HG02623 (cell line): ENCODE data around the gene RAN.
"Not testable (repeated sequence)": the region's sequence is repeated elsewhere in the genome, so short reads cannot be mapped to it uniquely, and the experiment has no call there.

Experiments
- ATAC-seq: cut with Tn5 transposase; IDR thresholded peaks from one replicate; pipeline ENCODE4 v1.9.1; 2021; ENCODE audit warnings: moderate library complexity; ENCODE audit not compliant: unreplicated experiment

RAN gene

GRCh38 chr12:130849561-130850417 is 22.1 kb upstream of the RAN start:
- no peak for ATAC-seq

DNA sequence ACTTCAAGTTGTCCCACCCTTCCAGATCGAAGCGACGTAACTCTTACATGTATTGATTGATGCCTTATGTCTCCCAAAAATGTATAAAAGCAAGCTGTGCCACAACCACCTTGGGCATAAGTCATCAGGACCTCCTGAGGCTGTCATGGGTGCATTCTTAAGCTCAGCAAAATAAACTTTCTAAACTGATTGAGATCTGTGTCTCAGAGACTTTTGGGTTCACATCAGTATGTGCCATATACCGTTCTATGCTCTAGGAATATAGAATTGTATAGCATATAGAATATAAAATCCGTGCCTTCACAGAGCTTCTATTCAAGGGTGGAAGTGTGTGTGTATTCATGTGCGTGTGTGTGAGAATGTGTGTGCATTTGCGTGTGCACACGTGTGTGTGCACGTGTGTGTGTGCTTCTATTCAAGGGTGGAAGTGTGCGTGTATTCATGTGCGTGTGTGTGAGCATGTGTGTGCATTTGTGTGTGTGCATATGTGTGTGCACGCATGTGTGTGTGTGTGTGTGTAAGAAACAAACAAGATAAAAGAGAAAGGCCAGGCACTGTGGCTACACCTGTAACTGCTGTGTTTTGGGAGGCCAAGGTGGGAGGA is 21.3 kb upstream of the RAN start:
- ATAC-seq, result no peak

GRCh38 chr12:130856088-130856487 is 15.8 kb upstream of the RAN start:
- ATAC-seq, result no peak

- no peak for ATAC-seq
Measured at GRCh38 chr12:130858084-130858483, 13.8 kb upstream of the RAN start.

- no peak for ATAC-seq
Measured at GRCh38 chr12:130859161-130859560, 12.7 kb upstream of the RAN start.

GRCh38 chr12:130860311-130860710 is 11.6 kb upstream of the RAN start:
- ATAC-seq, result no peak

DNA sequence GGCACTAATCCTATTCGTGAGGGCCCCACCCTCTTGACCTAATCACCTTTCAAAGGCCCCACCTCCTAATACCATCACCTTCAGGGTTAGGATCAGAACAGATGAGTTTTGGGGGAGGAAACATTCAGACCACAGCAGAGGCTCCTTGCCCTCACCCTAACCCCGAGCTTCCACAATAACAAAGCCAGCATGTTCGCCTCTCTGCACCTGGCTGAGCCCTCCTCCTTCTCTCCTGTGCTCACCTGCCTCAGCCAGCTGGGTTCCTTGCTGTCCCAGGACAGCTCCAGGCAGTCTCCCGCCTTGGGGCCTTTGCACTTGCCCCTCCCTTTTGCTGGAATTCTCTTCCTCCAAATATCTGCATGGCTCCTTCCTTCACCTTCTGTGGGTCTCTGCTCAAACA is 9.7 kb upstream of the RAN start:
- no peak for ATAC-seq

DNA sequence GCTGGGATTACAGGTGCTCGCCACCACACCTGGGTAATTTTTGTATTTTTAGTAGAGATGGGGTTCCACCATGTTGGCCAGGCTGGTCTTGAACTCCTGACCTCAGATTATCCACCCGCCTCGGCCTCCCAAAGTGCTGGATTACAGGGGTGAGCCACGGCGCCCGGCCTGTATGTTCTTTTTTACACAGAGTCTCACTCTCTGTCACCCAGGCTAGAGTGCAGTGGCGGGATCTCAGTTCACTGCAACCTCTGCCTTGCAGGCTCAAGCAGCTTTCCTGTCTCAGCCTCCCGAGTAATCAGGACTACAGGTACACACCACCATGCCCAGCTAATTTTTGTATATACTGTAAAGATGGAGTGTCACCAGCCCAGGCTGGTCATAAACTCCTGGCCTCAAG is 9.1 kb upstream of the RAN start:
- not testable (repeated sequence) for ATAC-seq

DNA sequence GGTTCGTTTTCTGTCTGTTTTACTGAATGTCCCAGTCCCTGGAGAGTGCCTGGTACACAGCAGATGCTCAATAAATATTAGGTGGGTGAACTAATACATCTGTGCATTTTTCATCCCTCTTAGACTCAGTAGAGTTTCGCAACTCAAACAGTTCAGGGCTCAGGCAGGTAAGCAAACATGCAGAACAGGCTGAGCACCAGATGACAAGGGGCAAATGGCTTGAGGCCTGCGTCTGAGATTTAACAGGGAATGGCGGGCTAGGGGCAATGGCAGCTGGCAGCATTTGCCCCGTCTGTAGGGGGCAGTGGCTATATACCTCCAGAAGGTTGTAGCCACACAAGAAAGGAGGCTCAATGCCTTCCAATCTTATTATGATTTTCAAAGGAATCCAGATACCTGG is 8.6 kb upstream of the RAN start:
- no peak for ATAC-seq

- no peak for ATAC-seq
Measured at GRCh38 chr12:130868412-130868811, 3.5 kb upstream of the RAN start.

GRCh38 chr12:130870442-130871285 is 1.2 kb upstream of the RAN start:
- peak; percentile 31 for ATAC-seq

DNA sequence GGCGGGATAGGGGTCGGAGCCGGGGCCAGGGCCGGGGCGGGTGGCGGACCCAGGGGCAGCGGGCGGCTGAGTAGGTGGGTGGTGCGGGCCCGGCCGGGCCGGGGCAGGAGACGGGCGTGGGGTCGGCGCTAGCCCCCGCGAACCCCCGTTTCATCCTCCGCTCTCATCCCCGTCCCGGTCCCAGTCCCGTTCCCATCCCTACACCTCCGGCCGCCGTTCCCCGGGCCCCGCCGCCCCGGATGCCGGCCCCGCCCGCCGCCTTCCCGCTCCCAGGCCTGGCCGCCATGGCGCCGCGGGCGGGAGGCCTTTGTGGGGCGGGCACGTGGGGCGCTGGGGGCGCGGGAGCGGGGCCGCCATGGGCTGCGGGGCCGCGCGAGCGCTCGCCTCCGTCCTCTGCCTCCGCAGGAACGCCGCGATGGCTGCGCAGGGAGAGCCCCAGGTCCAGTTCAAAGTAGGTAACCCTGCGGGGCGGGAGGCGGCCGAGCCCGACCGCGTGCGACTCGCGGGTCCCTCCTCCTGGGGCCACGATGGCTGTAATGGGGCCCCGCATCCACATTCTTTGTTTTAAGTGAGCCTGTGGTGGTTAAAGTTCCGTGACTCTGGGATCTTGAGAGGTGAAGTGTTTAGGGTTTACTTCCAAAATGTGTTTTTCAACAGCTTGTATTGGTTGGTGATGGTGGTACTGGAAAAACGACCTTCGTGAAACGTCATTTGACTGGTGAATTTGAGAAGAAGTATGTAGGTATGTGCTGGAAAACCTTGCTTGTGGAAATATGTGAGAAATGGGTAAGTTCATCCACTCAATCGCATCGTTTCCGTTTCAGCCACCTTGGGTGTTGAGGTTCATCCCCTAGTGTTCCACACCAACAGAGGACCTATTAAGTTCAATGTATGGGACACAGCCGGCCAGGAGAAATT is 572 bp downstream of the RAN start:
- ATAC-seq, result peak; percentile 21

- ATAC-seq, result no peak
Measured at GRCh38 chr12:130873106-130873795, 1.4 kb downstream of the RAN start.

GRCh38 chr12:130873825-130874224 is 2.0 kb downstream of the RAN start:
- no peak for ATAC-seq

DNA sequence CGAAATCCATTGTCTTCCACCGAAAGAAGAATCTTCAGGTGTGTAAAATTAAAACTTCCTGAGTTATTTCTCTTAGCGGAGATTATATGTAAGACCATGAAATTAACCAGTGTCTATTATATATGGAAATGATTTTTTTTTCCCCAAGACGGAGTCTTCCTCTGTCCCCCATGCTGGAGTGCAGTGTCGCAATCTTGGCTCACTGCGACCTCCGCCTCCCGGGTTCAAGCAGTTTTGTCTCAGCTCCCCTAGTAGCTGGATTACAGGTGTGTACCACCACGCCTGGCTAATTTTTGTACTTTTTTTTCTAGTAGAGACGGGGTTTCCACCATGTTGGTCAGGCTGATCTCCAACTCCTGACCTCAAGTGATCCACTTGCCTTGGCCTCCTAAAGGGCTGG is 2.8 kb downstream of the RAN start:
- no peak for ATAC-seq

GRCh38 chr12:130875193-130875592 is 3.3 kb downstream of the RAN start:
- no peak for ATAC-seq

DNA sequence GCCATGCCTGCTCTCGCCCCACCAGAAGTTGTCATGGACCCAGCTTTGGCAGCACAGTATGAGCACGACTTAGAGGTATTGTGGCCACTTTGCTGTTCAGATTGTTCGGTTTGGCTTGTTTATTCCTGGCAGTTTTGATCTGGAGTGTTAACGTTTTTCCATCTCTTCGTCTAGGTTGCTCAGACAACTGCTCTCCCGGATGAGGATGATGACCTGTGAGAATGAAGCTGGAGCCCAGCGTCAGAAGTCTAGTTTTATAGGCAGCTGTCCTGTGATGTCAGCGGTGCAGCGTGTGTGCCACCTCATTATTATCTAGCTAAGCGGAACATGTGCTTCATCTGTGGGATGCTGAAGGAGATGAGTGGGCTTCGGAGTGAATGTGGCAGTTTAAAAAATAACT is 3.8 kb downstream of the RAN start:
- not testable (repeated sequence) for ATAC-seq

DNA sequence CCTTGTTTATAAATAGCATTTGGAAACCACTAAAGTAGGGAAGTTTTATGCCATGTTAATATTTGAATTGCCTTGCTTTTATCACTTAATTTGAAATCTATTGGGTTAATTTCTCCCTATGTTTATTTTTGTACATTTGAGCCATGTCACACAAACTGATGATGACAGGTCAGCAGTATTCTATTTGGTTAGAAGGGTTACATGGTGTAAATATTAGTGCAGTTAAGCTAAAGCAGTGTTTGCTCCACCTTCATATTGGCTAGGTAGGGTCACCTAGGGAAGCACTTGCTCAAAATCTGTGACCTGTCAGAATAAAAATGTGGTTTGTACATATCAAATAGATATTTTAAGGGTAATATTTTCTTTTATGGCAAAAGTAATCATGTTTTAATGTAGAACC is 4.4 kb downstream of the RAN start:
- ATAC-seq, result no peak

DNA sequence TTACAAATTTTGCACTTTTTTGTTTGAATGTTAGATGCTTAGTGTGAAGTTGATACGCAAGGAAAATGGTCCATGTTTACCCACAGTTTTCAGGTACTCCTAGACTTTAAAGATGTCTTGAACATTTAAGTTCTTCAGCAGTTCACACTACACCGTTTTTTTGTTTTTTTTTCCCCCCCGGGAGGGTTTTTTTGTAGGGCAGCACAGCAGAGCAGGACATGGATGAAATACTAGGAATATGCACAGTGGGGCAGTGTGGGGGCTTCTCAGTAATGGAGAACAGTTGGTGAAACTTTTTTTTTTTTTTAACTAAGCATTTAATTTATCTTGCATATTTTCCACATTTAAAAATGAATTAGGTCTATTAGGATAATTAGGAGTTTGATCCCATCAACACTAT is 4.9 kb downstream of the RAN start:
- no peak for ATAC-seq

- no peak for ATAC-seq
Measured at GRCh38 chr12:130877333-130877732, 5.5 kb downstream of the RAN start.
